ENCODE data around the gene ANKRD49. TPM values are rescaled to one million over a fixed set of nuclear protein-coding genes. Genes with fewer than 3 reads are reported as not detected.

ANKRD49 gene
- total RNA-seq, 3 donors from 2014 or later: 15.1 to 17.9 (median 16.3) TPM

DNA sequence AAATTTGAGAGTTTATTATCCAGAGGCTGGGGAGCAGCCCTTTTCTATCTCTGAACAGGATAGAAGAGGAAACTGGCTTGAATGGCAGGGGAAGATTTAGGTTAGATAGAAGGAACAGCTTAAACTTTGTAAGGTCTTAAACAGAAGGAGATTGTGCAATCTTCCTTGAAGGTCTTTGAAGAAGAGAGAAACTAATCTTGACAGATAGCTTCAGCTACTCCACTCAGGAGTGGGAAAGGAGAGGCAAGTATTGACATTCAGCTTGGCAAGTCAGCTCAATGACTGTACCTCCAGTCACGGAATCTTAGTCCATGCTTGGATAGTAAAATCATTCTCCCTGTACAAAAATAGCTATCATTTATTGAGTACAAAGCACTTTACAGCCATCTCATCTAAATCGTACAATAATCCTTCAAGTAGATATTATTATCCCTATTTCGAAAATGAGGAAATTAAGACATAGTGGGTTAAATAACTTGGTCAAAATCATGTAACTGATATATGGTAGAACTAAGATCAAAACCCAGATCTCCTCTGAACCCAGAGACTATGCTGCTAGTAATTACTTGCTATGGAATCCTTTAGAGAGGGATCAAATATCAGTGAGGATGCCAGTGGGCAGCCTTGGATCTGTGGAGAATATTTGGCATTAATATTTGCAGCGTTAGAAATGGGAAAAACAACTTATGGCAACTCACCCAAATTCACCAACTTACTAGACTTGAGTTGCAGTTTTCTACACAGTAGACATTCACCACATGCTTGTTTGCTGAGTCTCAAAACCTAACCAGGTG lies 33.1 kb downstream of the ANKRD49 start:
- ATAC-seq (no peak), DNase-seq (no peak)
- peaks cover 3% of the 10 kb centered on the region for H3K4me1 ChIP-seq (ENCODE audit: low read depth)
- H3K4me3 ChIP-seq: no peak overlapping the region
- intact Hi-C loops (cut with DNase I, micrococcal nuclease): loop anchor here in 1 of 2 donors (10.0 kb wide), 1 partner anchor 368 kb away; no protein-coding TSS in a partner anchor
- TF ChIP-seq, protein P1, sequence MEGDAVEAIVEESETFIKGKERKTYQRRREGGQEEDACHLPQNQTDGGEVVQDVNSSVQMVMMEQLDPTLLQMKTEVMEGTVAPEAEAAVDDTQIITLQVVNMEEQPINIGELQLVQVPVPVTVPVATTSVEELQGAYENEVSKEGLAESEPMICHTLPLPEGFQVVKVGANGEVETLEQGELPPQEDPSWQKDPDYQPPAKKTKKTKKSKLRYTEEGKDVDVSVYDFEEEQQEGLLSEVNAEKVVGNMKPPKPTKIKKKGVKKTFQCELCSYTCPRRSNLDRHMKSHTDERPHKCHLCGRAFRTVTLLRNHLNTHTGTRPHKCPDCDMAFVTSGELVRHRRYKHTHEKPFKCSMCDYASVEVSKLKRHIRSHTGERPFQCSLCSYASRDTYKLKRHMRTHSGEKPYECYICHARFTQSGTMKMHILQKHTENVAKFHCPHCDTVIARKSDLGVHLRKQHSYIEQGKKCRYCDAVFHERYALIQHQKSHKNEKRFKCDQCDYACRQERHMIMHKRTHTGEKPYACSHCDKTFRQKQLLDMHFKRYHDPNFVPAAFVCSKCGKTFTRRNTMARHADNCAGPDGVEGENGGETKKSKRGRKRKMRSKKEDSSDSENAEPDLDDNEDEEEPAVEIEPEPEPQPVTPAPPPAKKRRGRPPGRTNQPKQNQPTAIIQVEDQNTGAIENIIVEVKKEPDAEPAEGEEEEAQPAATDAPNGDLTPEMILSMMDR (IDR thresholded peaks at IDR 0.05): no peak
- no peaks in the 10 kb centered on the region for H3K9me3 ChIP-seq
- H3K36me3 ChIP-seq (ENCODE audit: low read depth): no peaks in the 10 kb centered on the region

DNA sequence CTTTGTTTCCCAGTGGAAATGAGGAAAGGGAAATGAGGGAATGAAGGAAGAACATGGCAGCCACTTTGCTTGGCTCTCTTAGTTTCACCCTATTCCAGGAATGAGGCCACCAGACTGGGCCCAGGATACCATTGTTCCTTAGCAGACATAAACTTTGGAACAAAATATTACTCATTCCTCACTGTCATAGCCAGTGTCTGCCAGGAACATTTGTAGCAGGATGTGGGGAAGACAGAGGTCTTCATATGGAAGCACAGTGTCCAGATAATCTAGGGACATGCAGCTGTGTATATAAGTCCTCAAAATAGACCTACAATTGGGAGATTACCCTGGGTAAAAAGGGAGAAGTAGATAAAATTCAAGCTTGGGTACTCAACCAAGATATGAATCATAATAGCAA lies 34.8 kb downstream of the ANKRD49 start:
- peaks cover 3% of the 10 kb centered on the region for H3K4me1 ChIP-seq (ENCODE audit: low read depth)
- ATAC-seq: no peak
- H3K36me3 ChIP-seq (ENCODE audit: low read depth): no peaks in the 10 kb centered on the region
- intact Hi-C loops (cut with DNase I, micrococcal nuclease): loop anchor here in 1 of 2 donors (10.0 kb wide), 1 partner anchor 366 kb away; no protein-coding TSS in a partner anchor
- no peak for DNase-seq
- no peaks in the 10 kb centered on the region for H3K9me3 ChIP-seq
- no peak overlapping the region for H3K4me3 ChIP-seq
- TF ChIP-seq, protein P1 (IDR thresholded peaks at IDR 0.05): no peak

DNA sequence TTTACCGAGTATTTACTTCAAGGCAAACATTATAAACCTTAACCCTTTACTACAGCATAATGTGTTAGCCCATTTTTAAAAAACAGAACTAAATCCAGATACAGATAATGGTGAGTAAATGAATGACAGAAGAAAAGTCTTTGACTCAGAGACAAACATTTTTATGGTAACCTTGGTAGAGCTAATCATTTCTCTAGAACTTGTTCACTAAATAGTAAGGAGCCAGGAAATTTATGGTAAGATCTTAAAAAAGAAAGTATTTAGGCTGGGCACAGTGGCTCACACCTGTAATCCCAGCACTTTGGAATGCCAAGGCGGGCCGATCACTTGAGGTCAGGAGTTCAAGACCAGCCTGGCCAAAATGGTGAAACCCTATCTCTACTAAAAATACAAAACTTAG lies 38.4 kb downstream of the ANKRD49 start:
- Histone ChIP-seq H3K36me3 (ENCODE audit: low read depth) (no peaks in the 10 kb centered on the region), H3K4me3 (no peak overlapping the region), H3K9me3 (no peaks in the 10 kb centered on the region), H3K4me1 (ENCODE audit: low read depth) (peaks cover 4% of the 10 kb centered on the region)
- intact Hi-C loops (cut with DNase I, micrococcal nuclease): no loop called here
- DNase-seq: no peak
- TF ChIP-seq, protein P1 (IDR thresholded peaks at IDR 0.05): no peak
- ATAC-seq: no peak

DNA sequence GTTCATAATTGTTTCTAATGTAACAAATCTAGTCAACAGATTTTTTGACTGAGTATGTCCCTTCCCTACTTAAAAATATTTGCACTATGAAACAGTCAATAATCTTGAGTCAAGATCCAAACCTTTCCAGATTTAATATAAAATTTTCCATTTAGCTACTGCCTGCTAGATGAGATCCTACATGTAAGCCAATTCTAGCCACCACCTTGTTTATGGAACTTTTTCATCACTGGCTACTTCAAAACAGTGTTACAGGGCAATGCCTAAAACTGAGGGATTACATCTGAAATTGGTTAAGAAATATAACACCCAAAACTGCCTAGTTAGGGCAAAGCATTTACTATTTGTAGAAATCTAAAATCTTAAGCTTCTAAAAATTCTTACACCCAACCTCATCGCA lies 39.4 kb downstream of the ANKRD49 start:
- intact Hi-C loops (cut with DNase I, micrococcal nuclease): no loop called here
- H3K4me3 ChIP-seq: no peak overlapping the region
- ATAC-seq (no peak), DNase-seq (no peak)
- peaks cover 4% of the 10 kb centered on the region for H3K4me1 ChIP-seq (ENCODE audit: low read depth)
- TF ChIP-seq, protein P1 (IDR thresholded peaks at IDR 0.05): no peak
- no peaks in the 10 kb centered on the region for H3K9me3 ChIP-seq
- H3K36me3 ChIP-seq (ENCODE audit: low read depth): no peaks in the 10 kb centered on the region

DNA sequence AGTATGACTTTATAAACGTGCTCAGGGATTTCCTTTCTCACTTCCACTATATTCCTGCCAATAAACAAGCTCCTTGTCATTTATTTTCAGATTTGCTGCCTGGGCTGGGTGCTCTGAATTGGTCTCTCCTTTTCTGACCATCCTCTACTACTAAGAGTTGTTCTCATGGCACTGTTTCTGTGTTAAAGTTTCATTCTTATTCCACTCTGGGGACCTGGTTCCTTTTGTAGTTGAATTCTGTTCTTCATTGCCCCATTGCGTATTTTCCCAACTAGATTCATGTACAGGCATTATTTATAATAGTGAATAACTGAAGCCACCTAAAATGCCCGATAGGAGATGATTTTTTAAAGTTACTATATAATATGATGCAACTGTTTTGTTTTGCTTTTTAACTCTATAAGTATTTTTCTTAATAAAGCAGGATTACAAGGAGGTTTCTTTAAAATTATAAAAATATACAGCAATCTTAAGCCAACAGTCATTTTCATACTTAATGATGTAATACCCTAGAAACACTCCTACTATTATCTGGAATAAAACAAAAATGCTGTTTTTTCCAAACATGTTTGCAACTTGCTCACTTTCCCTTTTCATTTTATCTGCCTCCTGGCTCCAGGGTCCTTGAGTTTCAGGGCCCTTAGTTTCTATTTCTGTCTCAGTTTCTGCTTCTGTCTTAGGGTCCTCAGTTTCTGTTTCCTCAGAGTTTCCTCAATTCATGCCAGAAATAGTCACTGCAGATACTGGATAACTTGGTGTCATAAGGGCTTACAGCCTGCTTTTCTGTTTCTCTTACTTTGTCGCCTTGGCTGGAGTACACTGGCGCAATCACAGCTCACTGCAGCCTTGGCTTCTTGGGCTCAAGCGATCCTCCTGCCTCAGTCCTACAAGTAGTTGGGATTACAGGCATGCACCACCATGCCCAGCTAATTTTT lies 40.2 kb downstream of the ANKRD49 start:
- Histone ChIP-seq H3K9me3 (no peaks in the 10 kb centered on the region), H3K36me3 (ENCODE audit: low read depth) (no peaks in the 10 kb centered on the region), H3K4me3 (no peak overlapping the region), H3K4me1 (ENCODE audit: low read depth) (peaks cover 11% of the 10 kb centered on the region)
- no peak for DNase-seq
- TF ChIP-seq, protein P1 (IDR thresholded peaks at IDR 0.05): no peak
- intact Hi-C loops (cut with DNase I, micrococcal nuclease): no loop called here
- no peak for ATAC-seq
